C1 segment of cervical spinal cord (tissue), 14 donors: ENCODE results near the gene NCSTN.

Source experiments
- DNase-seq, 14 donors: peaks; one replicate each; lab custom pipeline; 2025; lab: John Stamatoyannopoulos, UW

Gene NCSTN

DNA sequence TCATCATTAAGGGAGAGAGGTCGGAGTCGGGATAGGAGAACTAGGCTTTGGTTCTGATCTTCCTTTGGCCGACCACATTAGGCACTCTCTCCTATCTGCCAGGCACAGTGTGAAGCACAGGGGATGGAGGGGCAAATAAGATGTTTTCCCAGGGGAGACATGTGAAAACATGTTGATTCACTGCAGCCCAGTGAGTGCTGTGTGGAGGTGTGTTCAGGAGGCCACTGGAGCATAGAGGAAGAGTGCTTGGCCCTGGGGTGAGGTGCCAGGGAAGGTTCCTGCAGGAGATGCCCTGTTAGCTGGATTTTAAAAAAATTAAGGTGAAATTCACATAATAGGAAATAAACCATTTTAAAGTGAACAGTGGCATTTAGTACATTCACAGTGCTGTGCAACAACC is 60.9 kb downstream of the NCSTN start:
- DNase-seq: no peak

- no peak for DNase-seq
Measured at GRCh38 chr1:160405331-160405877, 62.2 kb downstream of the NCSTN start.

DNA sequence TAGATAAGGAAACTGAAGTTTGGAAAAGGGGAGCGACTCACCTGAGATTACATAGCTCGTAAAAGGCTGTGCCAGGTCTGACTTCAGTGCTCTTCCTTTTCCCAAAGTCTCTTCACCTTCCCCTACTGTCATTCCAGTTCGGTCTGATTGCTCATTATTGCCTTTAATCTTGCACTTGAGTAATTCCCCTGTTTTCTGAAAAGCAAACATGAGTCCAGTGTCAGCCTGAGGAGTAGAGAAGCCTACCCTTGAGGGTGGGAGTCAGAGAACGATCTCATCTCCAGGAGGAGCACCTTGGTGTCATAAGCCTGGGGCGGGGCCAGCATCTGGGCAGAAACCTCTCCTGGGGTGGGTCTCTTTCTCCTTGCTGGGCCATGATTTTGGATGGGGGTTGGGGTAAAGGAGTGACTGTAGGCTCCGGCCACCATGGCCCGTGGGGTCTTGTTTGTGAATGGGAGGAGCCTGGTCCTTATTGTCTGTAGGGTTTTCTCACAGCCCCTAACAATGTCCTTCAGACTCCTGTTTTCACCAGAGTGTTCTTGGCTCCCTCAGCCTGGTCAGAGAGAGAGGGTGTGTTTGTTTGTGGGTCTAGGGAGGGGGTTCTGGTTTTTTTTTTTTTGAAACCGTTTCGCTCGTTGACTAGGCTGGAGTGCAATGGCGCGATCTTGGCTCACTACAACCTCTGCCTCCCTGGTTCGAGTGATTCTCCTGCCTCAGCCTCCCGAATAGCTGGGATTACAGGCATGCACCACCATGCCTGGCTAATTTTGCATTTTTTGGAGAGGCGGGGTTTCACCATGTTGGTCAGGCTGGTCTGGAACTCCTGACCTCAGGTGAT is 63.2 kb downstream of the NCSTN start:
- DNase-seq: no peak

- peak in 1 of 14 donors; percentile 25 for DNase-seq
Measured at GRCh38 chr1:160407839-160408801, 64.9 kb downstream of the NCSTN start.
